HG02840 (cell line): Measurements from ENCODE around the gene GRK3.

ENCODE experiments used
- ATAC-seq: cut with Tn5 transposase; IDR thresholded peaks from one replicate; pipeline ENCODE4 v1.9.1; 2021; ENCODE audit warnings: mild to moderate bottlenecking, moderate library complexity, moderate number of reproducible peaks; ENCODE audit not compliant: unreplicated experiment, low FRiP score

The GRK3 gene

GRCh38 chr22:25718135-25718840 lies 153.8 kb downstream of the GRK3 start:
- no peak for ATAC-seq

- ATAC-seq = no peak
Observed at GRCh38 chr22:25722223-25722622, 157.7 kb downstream of the GRK3 start.

GRCh38 chr22:25722626-25723025 lies 158.2 kb downstream of the GRK3 start:
- ATAC-seq = no peak

GRCh38 chr22:25726241-25726640 lies 161.8 kb downstream of the GRK3 start:
- no peak for ATAC-seq

GRCh38 chr22:25728071-25728470 lies 163.6 kb downstream of the GRK3 start:
- ATAC-seq = no peak

- ATAC-seq = no peak
Observed at GRCh38 chr22:25729016-25729995, 164.8 kb downstream of the GRK3 start.

- ATAC-seq = no peak
Observed at GRCh38 chr22:25735650-25736049, 171.2 kb downstream of the GRK3 start.

- ATAC-seq = no peak
Observed at GRCh38 chr22:25736378-25737011, 172.0 kb downstream of the GRK3 start.

- ATAC-seq = no peak
Observed at GRCh38 chr22:25739659-25740344, 175.3 kb downstream of the GRK3 start.

GRCh38 chr22:25741692-25742626 lies 177.5 kb downstream of the GRK3 start, which contains the start of gene MYO18B:
TSS of gene MYO18B (plus strand) at chr22:25742188. CDS start at chr22:25761093, 18,905 bp downstream.
- no peak for ATAC-seq

GRCh38 chr22:25742918-25743708 lies 178.6 kb downstream of the GRK3 start:
- no peak for ATAC-seq

GRCh38 chr22:25744694-25745093 lies 180.2 kb downstream of the GRK3 start:
- ATAC-seq = no peak

- no peak for ATAC-seq
Observed at GRCh38 chr22:25745341-25746011, 181.0 kb downstream of the GRK3 start.

GRCh38 chr22:25746012-25746373 lies 181.5 kb downstream of the GRK3 start:
- no peak for ATAC-seq

- no peak for ATAC-seq
Observed at GRCh38 chr22:25747245-25747944, 182.9 kb downstream of the GRK3 start.

- ATAC-seq = no peak
Observed at GRCh38 chr22:25748140-25748539, 183.7 kb downstream of the GRK3 start.

- ATAC-seq = no peak
Observed at GRCh38 chr22:25748704-25749103, 184.2 kb downstream of the GRK3 start.
